AG09319 (cell line): ENCODE data around the gene FBXO44.

Experiments
- DNase-seq: peaks from one replicate; pipeline ENCODE4 v3.0.0-alpha.2; 2010; ENCODE audit warnings: low read depth; ENCODE audit errors: extremely low read depth
- TF ChIP-seq, protein P1 (sequence below): IDR thresholded peaks from 2 replicates; pipeline ENCODE4 v1.5.1; 2011; ENCODE audit warnings: low read depth, mild to moderate bottlenecking, inconsistent platforms, low read length, moderate library complexity

The FBXO44 gene

DNA sequence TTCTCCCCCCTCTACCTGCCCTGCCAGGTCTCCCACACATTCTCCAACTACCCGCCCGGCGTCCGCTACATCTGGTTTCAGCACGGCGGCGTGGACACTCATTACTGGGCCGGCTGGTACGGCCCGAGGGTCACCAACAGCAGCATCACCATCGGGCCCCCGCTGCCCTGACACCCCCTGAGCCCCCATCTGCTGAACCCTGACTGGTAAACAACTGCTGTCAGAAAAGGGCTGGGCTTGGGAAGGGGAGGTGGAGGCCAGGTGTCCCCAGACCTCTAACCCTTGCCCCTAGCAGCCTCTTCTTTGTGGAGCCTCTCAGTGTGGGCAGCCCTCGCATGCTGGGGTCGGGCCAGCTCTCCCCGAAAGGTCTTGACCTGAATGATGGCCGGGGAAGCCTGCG is 6.4 kb downstream of the FBXO44 start:
- TF ChIP-seq, protein P1, sequence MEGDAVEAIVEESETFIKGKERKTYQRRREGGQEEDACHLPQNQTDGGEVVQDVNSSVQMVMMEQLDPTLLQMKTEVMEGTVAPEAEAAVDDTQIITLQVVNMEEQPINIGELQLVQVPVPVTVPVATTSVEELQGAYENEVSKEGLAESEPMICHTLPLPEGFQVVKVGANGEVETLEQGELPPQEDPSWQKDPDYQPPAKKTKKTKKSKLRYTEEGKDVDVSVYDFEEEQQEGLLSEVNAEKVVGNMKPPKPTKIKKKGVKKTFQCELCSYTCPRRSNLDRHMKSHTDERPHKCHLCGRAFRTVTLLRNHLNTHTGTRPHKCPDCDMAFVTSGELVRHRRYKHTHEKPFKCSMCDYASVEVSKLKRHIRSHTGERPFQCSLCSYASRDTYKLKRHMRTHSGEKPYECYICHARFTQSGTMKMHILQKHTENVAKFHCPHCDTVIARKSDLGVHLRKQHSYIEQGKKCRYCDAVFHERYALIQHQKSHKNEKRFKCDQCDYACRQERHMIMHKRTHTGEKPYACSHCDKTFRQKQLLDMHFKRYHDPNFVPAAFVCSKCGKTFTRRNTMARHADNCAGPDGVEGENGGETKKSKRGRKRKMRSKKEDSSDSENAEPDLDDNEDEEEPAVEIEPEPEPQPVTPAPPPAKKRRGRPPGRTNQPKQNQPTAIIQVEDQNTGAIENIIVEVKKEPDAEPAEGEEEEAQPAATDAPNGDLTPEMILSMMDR: no peak
- DNase-seq: no peak

DNA sequence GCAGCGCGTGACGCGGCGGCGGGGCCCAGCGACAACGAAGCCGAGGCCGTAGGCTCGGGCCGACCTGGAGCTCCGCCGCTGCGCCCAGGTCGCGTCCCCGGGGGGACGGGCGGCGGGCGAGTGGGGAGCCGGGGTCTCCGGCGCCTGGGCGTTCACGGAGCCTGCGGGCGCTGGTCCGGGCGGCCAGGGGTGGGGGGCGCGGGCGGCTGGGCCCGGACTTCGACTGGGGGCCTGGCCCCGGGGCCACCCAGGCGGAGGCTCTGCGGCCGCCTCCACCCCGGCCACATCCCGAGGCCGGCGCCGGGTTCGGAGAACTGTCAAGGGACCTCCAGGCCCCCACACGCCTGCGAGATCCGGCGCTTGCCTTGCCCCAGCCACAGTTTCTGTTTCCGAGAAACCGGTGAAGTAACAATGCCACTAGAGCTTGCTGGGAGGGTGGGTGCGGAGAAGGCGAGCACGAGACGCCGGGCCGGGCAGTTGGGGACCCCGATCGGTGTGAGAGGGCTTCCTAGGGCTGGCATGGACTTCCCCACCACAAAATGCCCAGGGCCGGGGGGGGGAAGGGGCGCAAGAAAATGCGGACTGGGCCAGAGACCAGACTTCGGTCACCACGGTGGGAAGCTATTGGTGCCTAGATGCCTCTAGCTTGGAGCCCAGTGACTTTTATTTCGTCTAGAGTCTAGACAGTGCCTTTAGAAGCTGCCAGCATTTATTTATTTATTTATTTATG is 9.8 kb downstream of the FBXO44 start:
- TF ChIP-seq, protein P1: no peak
- DNase-seq: no peak

DNA sequence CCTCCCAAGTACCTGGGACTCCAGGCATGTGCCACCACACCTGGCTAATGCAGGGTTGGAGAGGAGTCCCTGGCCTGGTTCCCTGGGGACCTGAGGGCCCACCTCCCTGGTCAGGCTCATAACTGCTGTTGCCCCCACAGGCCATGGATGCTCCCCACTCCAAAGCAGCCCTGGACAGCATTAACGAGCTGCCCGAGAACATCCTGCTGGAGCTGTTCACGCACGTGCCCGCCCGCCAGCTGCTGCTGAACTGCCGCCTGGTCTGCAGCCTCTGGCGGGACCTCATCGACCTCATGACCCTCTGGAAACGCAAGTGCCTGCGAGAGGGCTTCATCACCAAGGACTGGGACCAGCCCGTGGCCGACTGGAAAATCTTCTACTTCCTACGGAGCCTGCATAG is 13.8 kb downstream of the FBXO44 start:
- TF ChIP-seq, protein P1: no peak
- DNase-seq: no peak

DNA sequence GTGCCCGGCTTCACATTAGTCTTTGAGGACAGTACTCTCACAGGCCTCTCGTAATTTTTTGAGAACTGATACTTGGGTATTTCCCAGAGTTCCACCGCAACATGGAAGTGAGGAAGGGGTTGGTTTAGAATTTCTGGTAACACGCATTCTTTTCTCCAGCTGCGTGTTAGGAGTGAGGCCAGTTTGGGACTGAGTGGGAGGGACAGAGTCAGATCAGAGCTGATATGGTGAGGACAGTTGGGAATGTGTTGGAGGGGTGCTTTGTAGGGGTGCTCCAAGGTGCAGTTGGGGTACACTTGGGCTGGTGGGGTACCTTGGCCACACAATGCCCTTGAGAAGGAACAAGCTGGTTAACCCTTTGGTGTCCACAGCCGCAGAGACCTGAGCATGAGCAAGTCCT is 16.1 kb downstream of the FBXO44 start:
- TF ChIP-seq, protein P1: no peak
- no peak for DNase-seq

DNA sequence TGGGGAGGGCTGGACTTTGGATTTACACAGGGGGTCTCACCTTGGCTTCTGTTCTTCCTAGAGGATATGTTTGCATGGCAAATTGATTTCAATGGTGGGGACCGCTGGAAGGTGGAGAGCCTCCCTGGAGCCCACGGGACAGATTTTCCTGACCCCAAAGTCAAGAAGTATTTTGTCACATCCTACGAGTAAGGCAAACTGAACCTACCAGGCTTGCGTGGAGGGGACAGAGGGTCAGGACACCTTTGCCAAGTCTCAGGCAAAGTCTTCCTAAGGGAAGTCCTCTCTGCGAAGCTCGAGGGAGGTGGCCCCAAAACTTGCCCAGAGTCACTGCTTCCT is 16.5 kb downstream of the FBXO44 start:
- TF ChIP-seq, protein P1: no peak
- no peak for DNase-seq

- no peak for DNase-seq
- TF ChIP-seq, protein P1: no peak
These were observed 17.0 kb downstream of the FBXO44 start for GRCh38 chr1:11671544-11672286.

GRCh38 chr1:11673089-11673769 is 18.6 kb downstream of the FBXO44 start:
- TF ChIP-seq, protein P1: no peak
- no peak for DNase-seq
